SK-N-SH treated with all-trans-retinoic acid at 6 μM for 48 hours (cell line): ENCODE measurements around the gene CZIB.

Source experiments
- ATAC-seq: fragments of 200-7000 bp; cut with Tn5 transposase; 3 replicates; pipeline ENCODE4 v1.9.1; 2020; ENCODE audit warnings: mild to moderate bottlenecking, moderate library complexity
- BACH2 ChIP-seq: fragments of 250-450 bp; sonication (Bioruptor Pico); IDR thresholded peaks from 2 replicates; pipeline ENCODE4 v1.9.0; 2021; ENCODE audit warnings: mild to moderate bottlenecking, borderline replicate concordance
- CSDC2 ChIP-seq: fragments of 250-450 bp; sonication (Bioruptor Pico); IDR thresholded peaks from 2 replicates; pipeline ENCODE4 v1.5.0; 2020; ENCODE audit warnings: mild to moderate bottlenecking, moderate library complexity
- ESRRG ChIP-seq: fragments of 250-450 bp; sonication (Bioruptor Pico); IDR thresholded peaks from 2 replicates; pipeline ENCODE4 v1.6.1; 2021; ENCODE audit warnings: mild to moderate bottlenecking
- GLIS3 ChIP-seq: fragments of 250-450 bp; sonication (Bioruptor Pico); IDR thresholded peaks from 2 replicates; pipeline ENCODE4 v1.5.0; 2020; ENCODE audit warnings: mild to moderate bottlenecking, moderate library complexity
- ISL1 ChIP-seq: fragments of 250-450 bp; sonication (Bioruptor Pico); IDR thresholded peaks from 2 replicates; pipeline ENCODE4 v2.1.2; 2022; ENCODE audit warnings: mild to moderate bottlenecking, moderate library complexity
- OSR1 ChIP-seq: fragments of 250-450 bp; sonication (Bioruptor Pico); IDR thresholded peaks from 2 replicates; pipeline ENCODE4 v1.8.0; 2022; ENCODE audit warnings: moderate library complexity, mild to moderate bottlenecking, inconsistent platforms
- PPARA ChIP-seq: fragments of 250-450 bp; sonication (Bioruptor Pico); IDR thresholded peaks from 2 replicates; pipeline ENCODE4 v1.5.0; 2020; ENCODE audit warnings: mild to moderate bottlenecking, borderline replicate concordance
- RARB ChIP-seq: fragments of 250-450 bp; sonication (Bioruptor Pico); IDR thresholded peaks from 2 replicates; pipeline ENCODE4 v1.8.0; 2021; ENCODE audit warnings: mild to moderate bottlenecking, moderate library complexity
- SNAI2 ChIP-seq: fragments of 250-450 bp; sonication (Bioruptor Pico); IDR thresholded peaks from 2 replicates; pipeline ENCODE4 v1.5.0; 2020; ENCODE audit warnings: mild to moderate bottlenecking, moderate library complexity
- TCF4 ChIP-seq: fragments of 250-450 bp; sonication (Bioruptor Pico); IDR thresholded peaks from 2 replicates; pipeline ENCODE4 v1.8.0; 2021; ENCODE audit warnings: mild to moderate bottlenecking, moderate library complexity, borderline replicate concordance
- TOX ChIP-seq: fragments of 250-450 bp; sonication (Bioruptor Pico); IDR thresholded peaks from 2 replicates; pipeline ENCODE4 v1.8.0; 2021; ENCODE audit warnings: mild to moderate bottlenecking, moderate library complexity, borderline replicate concordance
- ZC3H10 ChIP-seq: fragments of 250-450 bp; sonication (Bioruptor Pico); IDR thresholded peaks from 2 replicates; pipeline ENCODE4 v1.5.1; 2021; ENCODE audit warnings: mild to moderate bottlenecking, moderate library complexity
- ZFP3 ChIP-seq: fragments of 250-450 bp; sonication (Bioruptor Pico); IDR thresholded peaks from 2 replicates; pipeline ENCODE4 v1.5.0; 2020; ENCODE audit warnings: mild to moderate bottlenecking, moderate library complexity
- ZNF565 ChIP-seq: fragments of 450-650 bp; formaldehyde crosslinking; conservative IDR thresholded peaks from 2 replicates; pipeline ENCODE4 v1.5.0; 2020; ENCODE audit warnings: low read depth, mild to moderate bottlenecking, moderate library complexity
- ZNF70 ChIP-seq: fragments of 450-650 bp; formaldehyde crosslinking; IDR thresholded peaks from 2 replicates; pipeline ENCODE4 v1.5.0; 2020; ENCODE audit warnings: mild to moderate bottlenecking, moderate library complexity
- ZNF8 ChIP-seq: fragments of 450-650 bp; formaldehyde crosslinking; IDR thresholded peaks from 2 replicates; pipeline ENCODE4 v1.5.0; 2020; ENCODE audit warnings: mild to moderate bottlenecking, moderate library complexity
- TF ChIP-seq, protein P1 (sequence below): fragments of 250-450 bp; sonication (Bioruptor Pico); IDR thresholded peaks from 2 replicates; pipeline ENCODE4 v1.8.0; 2020; ENCODE audit warnings: mild to moderate bottlenecking, moderate library complexity, borderline replicate concordance
- TF ChIP-seq, protein P2 (sequence below): fragments of 250-450 bp; sonication (Bioruptor Pico); IDR thresholded peaks from 2 replicates; pipeline ENCODE4 v1.8.0; 2021; ENCODE audit warnings: low read depth, mild to moderate bottlenecking, moderate library complexity, borderline replicate concordance
- TF ChIP-seq, protein P3 (sequence below): fragments of 250-450 bp; sonication (Bioruptor Pico); IDR thresholded peaks from 2 replicates; pipeline ENCODE4 v1.5.1; 2020; ENCODE audit warnings: low read depth, mild to moderate bottlenecking, moderate library complexity
- TF ChIP-seq, protein P4 (sequence below): fragments of 250-450 bp; sonication (Bioruptor Pico); IDR thresholded peaks from 2 replicates; pipeline ENCODE4 v1.5.1; 2021; ENCODE audit warnings: mild to moderate bottlenecking, moderate library complexity

The CZIB gene

DNA sequence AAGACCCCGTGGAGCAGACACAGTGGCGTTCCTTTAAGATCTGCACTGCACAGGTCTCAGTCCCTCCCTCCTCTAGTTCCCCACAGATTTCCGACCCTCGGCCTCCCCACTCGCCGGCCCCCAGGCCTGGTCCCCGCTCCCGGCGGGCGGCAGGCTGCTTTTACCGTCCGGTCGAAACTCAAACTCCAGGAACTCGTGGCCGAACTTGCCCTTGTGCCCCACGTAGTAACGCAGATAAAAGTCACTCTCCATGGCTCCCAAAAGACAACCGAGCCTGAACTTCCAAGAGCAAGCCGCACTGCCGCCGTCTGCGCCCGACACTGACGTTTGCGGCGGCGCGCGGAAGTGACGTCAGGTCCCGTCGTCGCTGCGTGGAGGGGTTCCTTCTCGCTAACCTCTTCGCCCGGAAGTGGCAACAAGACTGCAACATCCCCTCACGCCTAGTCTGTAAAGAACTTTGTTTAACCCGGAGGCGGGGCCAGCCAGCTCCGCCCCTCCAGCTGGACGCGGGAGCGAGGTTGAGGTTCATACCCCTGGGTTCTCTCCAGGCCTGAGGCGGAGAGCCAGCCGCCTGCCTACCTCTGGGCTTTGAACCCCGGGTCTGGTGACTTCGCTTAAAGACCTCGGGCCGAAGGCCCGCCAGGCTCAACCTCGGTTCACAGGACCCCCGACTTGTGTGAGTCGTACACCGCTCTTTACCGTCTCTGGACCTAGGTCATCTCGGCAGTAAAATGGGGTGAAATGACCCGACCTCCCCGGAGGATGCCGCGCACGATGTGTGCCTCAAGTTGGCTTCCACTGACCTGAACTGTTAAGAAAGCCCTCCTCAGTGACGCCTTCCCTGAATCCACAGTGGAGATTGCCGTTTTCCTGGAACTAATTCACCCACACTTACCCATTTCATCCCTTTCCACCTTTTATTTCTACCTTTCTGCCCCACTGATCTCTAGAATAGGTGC, 18.0 kb upstream of the CZIB start, which contains the start of gene MAGOH:
Gene MAGOH (minus strand): TSS at position 322 of the 959 bp plus-strand sequence. CDS start 70 bp downstream, at position 252.
- peak; percentile 98 for ATAC-seq
- TF ChIP-seq ZFP3 (CRISPR knock-in tag), result 0 out of 2 replicates have a peak, but pooled peaks have one; percentile 35
- TF ChIP-seq SNAI2, result no peak
- TF ChIP-seq ESRRG (CRISPR knock-in tag), result no peak
- TF ChIP-seq ZNF8 (CRISPR knock-in tag), result no peak
- TF ChIP-seq RARB (CRISPR knock-in tag), result no peak
- TF ChIP-seq PPARA (CRISPR knock-in tag), result no peak
- TF ChIP-seq, all 23 proteins: peak for 1

DNA sequence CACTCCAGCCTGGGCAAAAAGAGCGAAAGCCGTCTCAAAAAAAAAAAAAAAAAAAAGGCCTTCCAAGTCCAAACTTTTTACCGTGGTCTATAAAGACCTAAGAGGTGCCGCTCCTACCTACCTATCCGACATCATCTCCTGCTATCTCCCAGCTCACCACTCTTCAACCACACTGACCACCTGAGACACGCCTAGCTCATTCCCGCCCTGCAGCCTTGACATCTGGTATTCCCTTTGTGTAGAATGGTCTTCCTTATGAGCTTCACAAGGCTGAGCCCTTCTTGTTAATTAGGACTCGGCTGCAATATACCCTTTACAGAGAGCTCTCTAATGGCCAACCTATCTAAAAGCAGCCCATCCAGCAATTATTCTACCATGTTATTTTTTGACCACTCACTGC, 17.2 kb upstream of the CZIB start:
- no peak for TF ChIP-seq OSR1 (CRISPR knock-in tag)
- no peak for TF ChIP-seq ESRRG (CRISPR knock-in tag)
- TF ChIP-seq, protein P1, sequence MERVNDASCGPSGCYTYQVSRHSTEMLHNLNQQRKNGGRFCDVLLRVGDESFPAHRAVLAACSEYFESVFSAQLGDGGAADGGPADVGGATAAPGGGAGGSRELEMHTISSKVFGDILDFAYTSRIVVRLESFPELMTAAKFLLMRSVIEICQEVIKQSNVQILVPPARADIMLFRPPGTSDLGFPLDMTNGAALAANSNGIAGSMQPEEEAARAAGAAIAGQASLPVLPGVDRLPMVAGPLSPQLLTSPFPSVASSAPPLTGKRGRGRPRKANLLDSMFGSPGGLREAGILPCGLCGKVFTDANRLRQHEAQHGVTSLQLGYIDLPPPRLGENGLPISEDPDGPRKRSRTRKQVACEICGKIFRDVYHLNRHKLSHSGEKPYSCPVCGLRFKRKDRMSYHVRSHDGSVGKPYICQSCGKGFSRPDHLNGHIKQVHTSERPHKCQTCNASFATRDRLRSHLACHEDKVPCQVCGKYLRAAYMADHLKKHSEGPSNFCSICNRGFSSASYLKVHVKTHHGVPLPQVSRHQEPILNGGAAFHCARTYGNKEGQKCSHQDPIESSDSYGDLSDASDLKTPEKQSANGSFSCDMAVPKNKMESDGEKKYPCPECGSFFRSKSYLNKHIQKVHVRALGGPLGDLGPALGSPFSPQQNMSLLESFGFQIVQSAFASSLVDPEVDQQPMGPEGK (CRISPR knock-in tag), result no peak
- no peak for TF ChIP-seq ZNF70 (CRISPR knock-in tag)
- no peak for TF ChIP-seq ZFP3 (CRISPR knock-in tag)
- no peak for TF ChIP-seq GLIS3 (CRISPR knock-in tag)
- TF ChIP-seq TCF4, result no peak
- no peak for TF ChIP-seq TOX (CRISPR knock-in tag)
- TF ChIP-seq BACH2 (CRISPR knock-in tag), result no peak
- TF ChIP-seq CSDC2 (CRISPR knock-in tag), result no peak
- no peak for TF ChIP-seq ZNF8 (CRISPR knock-in tag)
- TF ChIP-seq, protein P2, sequence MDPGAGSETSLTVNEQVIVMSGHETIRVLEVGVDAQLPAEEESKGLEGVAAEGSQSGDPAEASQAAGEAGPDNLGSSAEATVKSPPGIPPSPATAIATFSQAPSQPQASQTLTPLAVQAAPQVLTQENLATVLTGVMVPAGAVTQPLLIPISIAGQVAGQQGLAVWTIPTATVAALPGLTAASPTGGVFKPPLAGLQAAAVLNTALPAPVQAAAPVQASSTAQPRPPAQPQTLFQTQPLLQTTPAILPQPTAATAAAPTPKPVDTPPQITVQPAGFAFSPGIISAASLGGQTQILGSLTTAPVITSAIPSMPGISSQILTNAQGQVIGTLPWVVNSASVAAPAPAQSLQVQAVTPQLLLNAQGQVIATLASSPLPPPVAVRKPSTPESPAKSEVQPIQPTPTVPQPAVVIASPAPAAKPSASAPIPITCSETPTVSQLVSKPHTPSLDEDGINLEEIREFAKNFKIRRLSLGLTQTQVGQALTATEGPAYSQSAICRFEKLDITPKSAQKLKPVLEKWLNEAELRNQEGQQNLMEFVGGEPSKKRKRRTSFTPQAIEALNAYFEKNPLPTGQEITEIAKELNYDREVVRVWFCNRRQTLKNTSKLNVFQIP (CRISPR knock-in tag), result no peak
- no peak for TF ChIP-seq PPARA (CRISPR knock-in tag)
- no peak for TF ChIP-seq ISL1 (CRISPR knock-in tag)
- TF ChIP-seq, protein P3, sequence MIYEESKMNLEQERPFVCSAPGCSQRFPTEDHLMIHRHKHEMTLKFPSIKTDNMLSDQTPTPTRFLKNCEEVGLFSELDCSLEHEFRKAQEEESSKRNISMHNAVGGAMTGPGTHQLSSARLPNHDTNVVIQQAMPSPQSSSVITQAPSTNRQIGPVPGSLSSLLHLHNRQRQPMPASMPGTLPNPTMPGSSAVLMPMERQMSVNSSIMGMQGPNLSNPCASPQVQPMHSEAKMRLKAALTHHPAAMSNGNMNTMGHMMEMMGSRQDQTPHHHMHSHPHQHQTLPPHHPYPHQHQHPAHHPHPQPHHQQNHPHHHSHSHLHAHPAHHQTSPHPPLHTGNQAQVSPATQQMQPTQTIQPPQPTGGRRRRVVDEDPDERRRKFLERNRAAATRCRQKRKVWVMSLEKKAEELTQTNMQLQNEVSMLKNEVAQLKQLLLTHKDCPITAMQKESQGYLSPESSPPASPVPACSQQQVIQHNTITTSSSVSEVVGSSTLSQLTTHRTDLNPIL (CRISPR knock-in tag), result no peak
- no peak for TF ChIP-seq ZNF565 (CRISPR knock-in tag)
- TF ChIP-seq, protein P4, sequence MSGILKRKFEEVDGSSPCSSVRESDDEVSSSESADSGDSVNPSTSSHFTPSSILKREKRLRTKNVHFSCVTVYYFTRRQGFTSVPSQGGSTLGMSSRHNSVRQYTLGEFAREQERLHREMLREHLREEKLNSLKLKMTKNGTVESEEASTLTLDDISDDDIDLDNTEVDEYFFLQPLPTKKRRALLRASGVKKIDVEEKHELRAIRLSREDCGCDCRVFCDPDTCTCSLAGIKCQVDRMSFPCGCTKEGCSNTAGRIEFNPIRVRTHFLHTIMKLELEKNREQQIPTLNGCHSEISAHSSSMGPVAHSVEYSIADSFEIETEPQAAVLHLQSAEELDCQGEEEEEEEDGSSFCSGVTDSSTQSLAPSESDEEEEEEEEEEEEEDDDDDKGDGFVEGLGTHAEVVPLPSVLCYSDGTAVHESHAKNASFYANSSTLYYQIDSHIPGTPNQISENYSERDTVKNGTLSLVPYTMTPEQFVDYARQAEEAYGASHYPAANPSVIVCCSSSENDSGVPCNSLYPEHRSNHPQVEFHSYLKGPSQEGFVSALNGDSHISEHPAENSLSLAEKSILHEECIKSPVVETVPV, result no peak
- TF ChIP-seq ZC3H10 (CRISPR knock-in tag), result no peak
- TF ChIP-seq RARB (CRISPR knock-in tag), result no peak
- no peak for ATAC-seq

DNA sequence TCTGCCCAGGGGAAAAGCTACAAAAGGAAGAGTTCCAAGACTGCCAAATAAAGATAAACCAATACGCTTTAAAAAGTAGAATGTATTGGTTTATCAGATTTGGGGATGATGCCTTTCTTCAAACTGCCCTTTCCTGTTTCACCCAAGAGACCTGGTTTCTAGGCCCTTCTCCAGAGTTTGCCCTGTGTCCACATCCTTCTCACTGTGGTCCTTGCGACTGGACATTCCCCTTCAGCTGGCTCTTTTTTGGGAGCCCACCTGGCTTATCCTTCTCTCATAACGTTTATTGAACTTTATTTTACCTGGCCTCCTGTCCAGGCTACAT, 490 bp upstream of the CZIB start:
- ATAC-seq, result no peak
- TF ChIP-seq PPARA (CRISPR knock-in tag), result no peak
- no peak for TF ChIP-seq ESRRG (CRISPR knock-in tag)
- no peak for TF ChIP-seq CSDC2 (CRISPR knock-in tag)
- TF ChIP-seq, protein P3 (CRISPR knock-in tag), result no peak
- no peak for TF ChIP-seq ZNF565 (CRISPR knock-in tag)
- no peak for TF ChIP-seq OSR1 (CRISPR knock-in tag)
- no peak for TF ChIP-seq SNAI2
- TF ChIP-seq, all 23 proteins: peak for 0
